GM12878 (cell line): Measurements from ENCODE around the gene TIAM1.

Experiments
- BHLHE40 ChIP-seq, 2 experiments: fragments of 450-650 bp in 1 of 2; IDR thresholded peaks; 2 replicates each; pipeline ENCODE4 v1.6.1; 2011 to 2017; ENCODE audit warnings: low read depth in 2 of 2, borderline replicate concordance in 1 of 2, improper control_type of control experiment in 1 of 2, low read length in 1 of 2, mild to moderate bottlenecking in 1 of 2
- CBFB ChIP-seq: IDR thresholded peaks from 2 replicates; pipeline ENCODE4 v1.6.1; 2016; ENCODE audit warnings: antibody characterized with exemption, low read depth
- CREM ChIP-seq: IDR thresholded peaks from 2 replicates; pipeline ENCODE4 v1.6.1; 2014; ENCODE audit warnings: antibody characterized with exemption, low read depth
- ETV6 ChIP-seq, 2 experiments: fragments of 450-650 bp in 1 of 2; IDR thresholded peaks in 1 of 2; conservative IDR thresholded peaks in 1 of 2; 2 replicates each; pipeline ENCODE4 v1.6.1; 2014; ENCODE audit warnings: antibody characterized with exemption in 1 of 2, borderline replicate concordance in 1 of 2, low read depth in 1 of 2, mild to moderate bottlenecking in 1 of 2, moderate library complexity in 1 of 2
- EZH2 ChIP-seq: IDR thresholded peaks from 2 replicates; pipeline ENCODE4 v1.6.1; 2012; ENCODE audit warnings: low read depth, mild to moderate bottlenecking, control low read depth, inconsistent platforms, low read length, borderline replicate concordance; ENCODE audit not compliant: control insufficient read depth
- NFXL1 ChIP-seq: fragments of 450-650 bp; IDR thresholded peaks from 2 replicates; pipeline ENCODE4 v1.6.1; 2017; ENCODE audit warnings: antibody characterized with exemption, mild to moderate bottlenecking, borderline replicate concordance
- POLR2A ChIP-seq: IDR thresholded peaks from 2 replicates; pipeline ENCODE4 v1.6.1; 2011; ENCODE audit warnings: low read depth, mild to moderate bottlenecking, low read length
- SRF ChIP-seq, 2 experiments: IDR thresholded peaks; 2 replicates each; pipeline ENCODE4 v1.6.1; 2011; ENCODE audit warnings: low read depth in 2 of 2, low read length in 2 of 2, mild to moderate bottlenecking in 1 of 2, moderate library complexity in 1 of 2
- SUZ12 ChIP-seq: fragments of 200-600 bp; sonication (generic); IDR thresholded peaks from one replicate; pipeline ENCODE4 v1.6.1; 2018; ENCODE audit warnings: antibody characterized with exemption, mild to moderate bottlenecking; ENCODE audit not compliant: unreplicated experiment
- TF ChIP-seq, protein P1 (sequence below), 3 experiments: IDR thresholded peaks in 2 of 3; conservative IDR thresholded peaks in 1 of 3; 2 replicates each; pipeline ENCODE4 v1.5.1; 2011; ENCODE audit warnings: low read depth in 3 of 3, low read length in 3 of 3, mild to moderate bottlenecking in 3 of 3, control low read depth in 2 of 3, moderate library complexity in 2 of 3, inconsistent platforms in 1 of 3, mixed read lengths in 1 of 3; ENCODE audit not compliant: control insufficient read depth in 2 of 3, insufficient read depth in 1 of 3; ENCODE audit errors: extremely low read depth in 1 of 3
- TF ChIP-seq, protein P2 (sequence below): fragments of 450-650 bp; formaldehyde crosslinking; IDR thresholded peaks from 2 replicates; pipeline ENCODE4 v1.4.0; 2022; ENCODE audit warnings: mild to moderate bottlenecking, moderate library complexity
- TF ChIP-seq, protein P3 (sequence below): IDR thresholded peaks from 2 replicates; pipeline ENCODE4 v1.6.1; 2011; ENCODE audit warnings: mild to moderate bottlenecking, low read depth, low read length, moderate library complexity; ENCODE audit not compliant: insufficient replicate concordance

DNA sequence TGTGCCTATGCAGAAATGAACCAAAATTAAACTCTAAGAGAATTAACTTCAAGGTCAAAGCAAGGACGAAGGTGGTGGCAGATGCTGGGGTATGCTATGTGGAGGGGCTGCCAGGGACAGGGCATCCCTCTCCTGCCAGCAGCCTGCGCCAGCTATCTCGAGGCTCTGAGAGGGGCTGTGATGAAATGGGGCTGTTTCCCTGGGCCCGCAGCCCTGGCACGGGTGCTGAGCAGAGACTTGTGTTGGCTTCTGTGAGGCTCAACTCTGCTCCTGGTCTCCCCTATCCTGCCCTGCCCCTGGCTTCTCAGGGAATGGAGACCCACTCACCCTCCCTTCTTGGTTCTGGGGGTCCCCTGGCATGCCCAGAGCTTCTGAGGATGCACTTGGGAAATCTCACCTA, 41.9 kb upstream of the TIAM1 start:
- TF ChIP-seq SUZ12 (no peak), SRF (IDR thresholded peaks at IDR 0.05; ENCODE audit: low read depth in 2 of 2, low read length in 2 of 2) (no peak), POLR2A (no peak), BHLHE40 (IDR thresholded peaks at IDR 0.05; ENCODE audit: borderline replicate concordance in 1 of 2, low read depth in 2 of 2, low read length in 1 of 2) (no peak), EZH2 (no peak), CBFB (no peak), NFXL1 (no peak), ETV6 (conservative IDR thresholded peaks at IDR 0.05 in 1 of 2, IDR thresholded peaks at IDR 0.05 in 1 of 2; ENCODE audit: borderline replicate concordance in 1 of 2, low read depth in 1 of 2) (no peak), CREM (no peak)
- TF ChIP-seq, protein P1, sequence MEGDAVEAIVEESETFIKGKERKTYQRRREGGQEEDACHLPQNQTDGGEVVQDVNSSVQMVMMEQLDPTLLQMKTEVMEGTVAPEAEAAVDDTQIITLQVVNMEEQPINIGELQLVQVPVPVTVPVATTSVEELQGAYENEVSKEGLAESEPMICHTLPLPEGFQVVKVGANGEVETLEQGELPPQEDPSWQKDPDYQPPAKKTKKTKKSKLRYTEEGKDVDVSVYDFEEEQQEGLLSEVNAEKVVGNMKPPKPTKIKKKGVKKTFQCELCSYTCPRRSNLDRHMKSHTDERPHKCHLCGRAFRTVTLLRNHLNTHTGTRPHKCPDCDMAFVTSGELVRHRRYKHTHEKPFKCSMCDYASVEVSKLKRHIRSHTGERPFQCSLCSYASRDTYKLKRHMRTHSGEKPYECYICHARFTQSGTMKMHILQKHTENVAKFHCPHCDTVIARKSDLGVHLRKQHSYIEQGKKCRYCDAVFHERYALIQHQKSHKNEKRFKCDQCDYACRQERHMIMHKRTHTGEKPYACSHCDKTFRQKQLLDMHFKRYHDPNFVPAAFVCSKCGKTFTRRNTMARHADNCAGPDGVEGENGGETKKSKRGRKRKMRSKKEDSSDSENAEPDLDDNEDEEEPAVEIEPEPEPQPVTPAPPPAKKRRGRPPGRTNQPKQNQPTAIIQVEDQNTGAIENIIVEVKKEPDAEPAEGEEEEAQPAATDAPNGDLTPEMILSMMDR (IDR thresholded peaks at IDR 0.05 in 2 of 3, conservative IDR thresholded peaks at IDR 0.05 in 1 of 3; ENCODE audit: control insufficient read depth in 2 of 3, extremely low read depth in 1 of 3, insufficient read depth in 1 of 3, low read depth in 3 of 3, low read length in 3 of 3) = no peak
- TF ChIP-seq, protein P2, sequence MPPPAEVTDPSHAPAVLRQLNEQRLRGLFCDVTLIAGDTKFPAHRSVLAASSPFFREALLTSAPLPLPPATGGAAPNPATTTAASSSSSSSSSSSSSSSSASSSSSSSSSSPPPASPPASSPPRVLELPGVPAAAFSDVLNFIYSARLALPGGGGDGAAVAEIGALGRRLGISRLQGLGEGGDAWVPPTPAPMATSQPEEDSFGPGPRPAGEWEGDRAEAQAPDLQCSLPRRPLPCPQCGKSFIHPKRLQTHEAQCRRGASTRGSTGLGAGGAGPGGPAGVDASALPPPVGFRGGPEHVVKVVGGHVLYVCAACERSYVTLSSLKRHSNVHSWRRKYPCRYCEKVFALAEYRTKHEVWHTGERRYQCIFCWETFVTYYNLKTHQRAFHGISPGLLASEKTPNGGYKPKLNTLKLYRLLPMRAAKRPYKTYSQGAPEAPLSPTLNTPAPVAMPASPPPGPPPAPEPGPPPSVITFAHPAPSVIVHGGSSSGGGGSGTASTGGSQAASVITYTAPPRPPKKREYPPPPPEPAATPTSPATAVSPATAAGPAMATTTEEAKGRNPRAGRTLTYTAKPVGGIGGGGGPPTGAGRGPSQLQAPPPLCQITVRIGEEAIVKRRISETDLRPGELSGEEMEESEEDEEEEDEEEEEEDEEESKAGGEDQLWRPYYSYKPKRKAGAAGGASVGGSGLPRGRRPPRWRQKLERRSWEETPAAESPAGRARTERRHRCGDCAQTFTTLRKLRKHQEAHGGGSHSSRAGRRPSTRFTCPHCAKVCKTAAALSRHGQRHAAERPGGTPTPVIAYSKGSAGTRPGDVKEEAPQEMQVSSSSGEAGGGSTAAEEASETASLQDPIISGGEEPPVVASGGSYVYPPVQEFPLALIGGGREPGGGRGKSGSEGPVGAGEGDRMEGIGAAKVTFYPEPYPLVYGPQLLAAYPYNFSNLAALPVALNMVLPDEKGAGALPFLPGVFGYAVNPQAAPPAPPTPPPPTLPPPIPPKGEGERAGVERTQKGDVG (CRISPR knock-in tag) = no peak
- TF ChIP-seq, protein P3, sequence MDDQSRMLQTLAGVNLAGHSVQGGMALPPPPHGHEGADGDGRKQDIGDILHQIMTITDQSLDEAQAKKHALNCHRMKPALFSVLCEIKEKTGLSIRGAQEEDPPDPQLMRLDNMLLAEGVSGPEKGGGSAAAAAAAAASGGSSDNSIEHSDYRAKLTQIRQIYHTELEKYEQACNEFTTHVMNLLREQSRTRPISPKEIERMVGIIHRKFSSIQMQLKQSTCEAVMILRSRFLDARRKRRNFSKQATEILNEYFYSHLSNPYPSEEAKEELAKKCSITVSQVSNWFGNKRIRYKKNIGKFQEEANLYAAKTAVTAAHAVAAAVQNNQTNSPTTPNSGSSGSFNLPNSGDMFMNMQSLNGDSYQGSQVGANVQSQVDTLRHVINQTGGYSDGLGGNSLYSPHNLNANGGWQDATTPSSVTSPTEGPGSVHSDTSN = no peak
